HepG2 (cell line): ENCODE data around the gene SELENOW. TPM values are rescaled to one million over a fixed set of nuclear protein-coding genes. Genes with fewer than 3 reads are reported as not detected.

Experiments used
- ATAC-seq: fragments of 200-7000 bp; cut with Tn5 transposase; 3 replicates; pipeline ENCODE4 v1.9.1; 2020; ENCODE audit warnings: mild to moderate bottlenecking, moderate library complexity
- BruUV-seq: library from RNA; stranded (reverse); fragments of 400-500 nt; replicated peaks from 2 replicates; lab custom pipeline; 2021; lab: Mats Ljungman, UMichigan
- CTCF ChIA-PET: fragments of 300-600 bp; formaldehyde crosslinking; extraction: SDS; loops from one replicate; lab custom pipeline; 2021; ENCODE audit warnings: low total read pairs, inconsistent platforms, low intra/inter-chr PET ratio; lab: Yijun Ruan, JAX
- POLR2A ChIA-PET: fragments of 350-600 bp; sonication (Branson Sonifier 250); formaldehyde crosslinking; loops from one replicate; lab custom pipeline; 2020; ENCODE audit warnings: antibody characterized with exemption, inconsistent platforms; lab: Yijun Ruan, JAX
- DNase-seq: peaks from one replicate; pipeline ENCODE4 v3.0.0-alpha.2; 2015; ENCODE audit warnings: low spot score
- FAIRE-seq: peaks from 3 replicates; lab custom pipeline; 2011; peaks lifted over from hg19 to GRCh38; lab: Jason Lieb, UNC
- H2AFZ ChIP-seq: one replicate; pipeline ENCODE4 v1.6.1; 2011; ENCODE audit warnings: low read length, inconsistent platforms
- H3K27ac ChIP-seq: fragments of 300-600 bp; 3 replicates; pipeline ENCODE4 v1.8.0; 2011; ENCODE audit warnings: mixed run types, mild to moderate bottlenecking, mixed read lengths, low read length, inconsistent platforms; ENCODE audit not compliant: insufficient read depth; ENCODE audit errors: extremely low read length
- H3K27me3 ChIP-seq, 2 experiments: fragments of 200-600 bp in 1 of 2; 2 replicates in 1 of 2; 3 replicates in 1 of 2; pipeline versions ENCODE4 v1.6.0 to v1.8.0; 2011; ENCODE audit warnings: low read length in 2 of 2, mild to moderate bottlenecking in 2 of 2, moderate library complexity in 2 of 2, inconsistent platforms in 1 of 2; ENCODE audit not compliant: insufficient read depth in 2 of 2, control insufficient read depth in 1 of 2
- H3K36me3 ChIP-seq, 2 experiments: fragments of 200-600 bp in 1 of 2; replicated peaks in 1 of 2; 2 replicates in 1 of 2; 3 replicates in 1 of 2; pipeline versions ENCODE4 v1.5.1 to v1.8.0; 2011; ENCODE audit warnings: low read length in 2 of 2, inconsistent platforms in 1 of 2; ENCODE audit not compliant: insufficient read depth in 2 of 2, control insufficient read depth in 1 of 2
- H3K4me1 ChIP-seq: 2 replicates; pipeline ENCODE4 v1.5.1; 2012; ENCODE audit warnings: low read length, inconsistent platforms; ENCODE audit not compliant: insufficient read depth
- H3K4me2 ChIP-seq: 2 replicates; pipeline ENCODE4 v1.6.0; 2011; ENCODE audit warnings: low read depth, low read length, inconsistent platforms
- H3K4me3 ChIP-seq, 3 experiments: fragments of 200-600 bp in 1 of 3; sonication (generic), shearing (Covaris generic) in 1 of 3; replicated peaks in 1 of 3; 2 replicates each; pipeline ENCODE4 v1.5.1; 2011 to 2016; ENCODE audit warnings: low read length in 3 of 3, inconsistent platforms in 2 of 3, low read depth in 2 of 3, mild to moderate bottlenecking in 2 of 3, control low read depth in 1 of 3, mixed read lengths in 1 of 3; ENCODE audit not compliant: insufficient read depth in 1 of 3
- H3K79me2 ChIP-seq: one replicate; pipeline ENCODE4 v1.6.1; 2011; ENCODE audit warnings: low read length, inconsistent platforms; ENCODE audit not compliant: insufficient read depth
- H3K9ac ChIP-seq: 2 replicates; pipeline ENCODE4 v1.6.0; 2011; ENCODE audit warnings: mild to moderate bottlenecking, low read depth, low read length, inconsistent platforms; ENCODE audit not compliant: insufficient read depth
- H3K9me3 ChIP-seq: 2 replicates; pipeline ENCODE4 v1.5.1; 2012; ENCODE audit warnings: mild to moderate bottlenecking, low read length
- H4K20me1 ChIP-seq: 2 replicates; pipeline ENCODE4 v1.6.0; 2011; ENCODE audit warnings: inconsistent platforms, mild to moderate bottlenecking, low read length, moderate library complexity; ENCODE audit not compliant: insufficient read depth
- ARID2 ChIP-seq: sonication (generic); formaldehyde crosslinking; IDR thresholded peaks from 2 replicates; pipeline ENCODE4 v1.8.1; 2022; ENCODE audit warnings: mild to moderate bottlenecking, missing genetic modification reagents, borderline replicate concordance
- FOXK1 ChIP-seq: sonication (generic); formaldehyde crosslinking; IDR thresholded peaks from 2 replicates; pipeline ENCODE4 v1.4.0; 2020; ENCODE audit warnings: low read depth, missing genetic modification reagents, borderline replicate concordance
- MXD4 ChIP-seq: IDR thresholded peaks from 2 replicates; pipeline ENCODE4 v1.6.1; 2016; ENCODE audit warnings: mild to moderate bottlenecking, missing biosample characterization, missing genetic modification reagents
- MXI1 ChIP-seq: IDR thresholded peaks from 3 replicates; pipeline ENCODE4 v1.6.1; 2012; ENCODE audit warnings: low read depth, low read length, inconsistent platforms, borderline replicate concordance
- NAIF1 ChIP-seq: sonication (generic); formaldehyde crosslinking; IDR thresholded peaks from 2 replicates; pipeline ENCODE4 v1.5.0; 2020; ENCODE audit warnings: mild to moderate bottlenecking, missing genetic modification reagents, borderline replicate concordance
- SATB2 ChIP-seq: sonication (generic); formaldehyde crosslinking; IDR thresholded peaks from 2 replicates; pipeline ENCODE4 v1.5.0; 2020; ENCODE audit warnings: missing genetic modification reagents
- SNAPC4 ChIP-seq: sonication (generic); formaldehyde crosslinking; IDR thresholded peaks from 2 replicates; pipeline ENCODE4 v1.4.0; 2020; ENCODE audit warnings: mild to moderate bottlenecking, missing genetic modification reagents
- ZBTB8A ChIP-seq: sonication (generic); formaldehyde crosslinking; IDR thresholded peaks from 2 replicates; pipeline ENCODE4 v1.4.0; 2020; ENCODE audit warnings: mild to moderate bottlenecking, low read depth, missing genetic modification reagents, borderline replicate concordance
- ZFP41 ChIP-seq: sonication (generic); formaldehyde crosslinking; IDR thresholded peaks from 2 replicates; pipeline ENCODE4 v1.4.0; 2020; ENCODE audit warnings: mild to moderate bottlenecking, missing genetic modification reagents, borderline replicate concordance
- ZFYVE20 ChIP-seq: sonication (generic); formaldehyde crosslinking; IDR thresholded peaks from 2 replicates; pipeline ENCODE4 v1.8.0; 2023; ENCODE audit warnings: low read depth, mild to moderate bottlenecking, moderate library complexity, missing genetic modification reagents, borderline replicate concordance
- ZKSCAN5 ChIP-seq: sonication (generic); formaldehyde crosslinking; IDR thresholded peaks from 2 replicates; pipeline ENCODE4 v1.5.1; 2020; ENCODE audit warnings: mild to moderate bottlenecking, missing genetic modification reagents
- ZNF24 ChIP-seq: fragments of 450-650 bp; IDR thresholded peaks from 2 replicates; pipeline ENCODE4 v1.6.1; 2017; ENCODE audit warnings: antibody characterized with exemption, mild to moderate bottlenecking
- ZNF367 ChIP-seq: sonication (generic); formaldehyde crosslinking; IDR thresholded peaks from 2 replicates; pipeline ENCODE4 v1.4.0; 2020; ENCODE audit warnings: missing genetic modification reagents, borderline replicate concordance
- ZNF850 ChIP-seq: sonication (generic); formaldehyde crosslinking; conservative IDR thresholded peaks from 2 replicates; pipeline ENCODE4 v1.9.0; 2021; ENCODE audit warnings: mild to moderate bottlenecking, missing genetic modification reagents
- WGBS: methylation state at CpG from one replicate; pipeline ENCODE4 v1.1.6; 2017; ENCODE audit warnings: low lambda C conversion rate; 5-methylcytosine and 5-hydroxymethylcytosine counted together
- in situ Hi-C: cut with HindIII; loops from 2 replicates; pipeline ENCODE4 v1.10.0; 2017; ENCODE audit warnings: low pct_unique_long_range_greater_than_20kb; ENCODE audit not compliant: extremely low pct_ligation_motif_present
- intact Hi-C: fragments of 100-400 bp; cut with micrococcal nuclease; formaldehyde crosslinking; loops from one replicate; pipeline ENCODE4 v1.10.0; 2022; ENCODE audit not compliant: unreplicated experiment
- polyA plus RNA-seq, 8 experiments: library from polyadenylated mRNA; depleted of rRNA in 3 of 8; stranded (reverse) in 7 of 8; unstranded in 1 of 8; fragments of >200 nt; fragmentation: Illumina TruSeq in 4 of 8; extraction: Trizol in 4 of 8; gene quantifications; 2 replicates each; pipeline versions ENCODE4 v1.2.1 to v1.2.3, GENCODE V29; 2011 to 2016; ENCODE audit warnings: low read depth in 4 of 8, missing spikeins in 1 of 8, mixed read lengths in 1 of 8; ENCODE audit not compliant: insufficient read depth in 1 of 8
- total RNA-seq, 5 experiments: library from RNA; depleted of rRNA; stranded (reverse); fragments of >200 nt; fragmentation: Illumina TruSeq; extraction: Trizol; gene quantifications; 2 replicates each; pipeline ENCODE4 v1.2.3, GENCODE V29; 2016; ENCODE audit warnings: low read depth in 1 of 5

The SELENOW gene
- total and polyA plus RNA-seq, 2 of the 13 experiments (the other 11 are each of a cell fraction or from before 2014, with no cell fraction given), result 50.3 to 64.7 TPM

GRCh38 chr19:47761566-47761965 is 16.9 kb upstream of the SELENOW start:
- Histone ChIP-seq H3K79me2 (no peaks in the 10 kb centered on the region), H3K9me3 (no peaks in the 10 kb centered on the region), H3K27ac (no peak overlapping the region), H3K27me3 (no peaks in the 10 kb centered on the region), H3K4me1 (peaks cover 57% of the 10 kb centered on the region), H2AFZ (no peak overlapping the region), H3K9ac (no peak overlapping the region), H4K20me1 (0 out of 2 replicates have a peak, but pooled peaks cover 5% of the 10 kb centered on the region), H3K36me3 (peaks cover 1 to 13% of the 10 kb centered on the region in 2 experiments; a peak in 3 of 5 replicates), H3K4me3 (no peak overlapping the region), H3K4me2 (no peak overlapping the region)
- DNase-seq (no peak), ATAC-seq (no peak), FAIRE-seq (no peak)
- WGBS, result 83% methylated on average over 5 of the region's 5 CpGs
- intact Hi-C loops (no loop called here), in situ Hi-C loops (no loop called here)
- CTCF ChIA-PET, result no interaction called here
- no TSS peak for BruUV-seq
- POLR2A ChIA-PET, result no interaction called here
- TF ChIP-seq MXD4 (CRISPR knock-in tag), result no peak
- TF ChIP-seq ZNF850 (CRISPR knock-in tag), result no peak
- TF ChIP-seq FOXK1 (CRISPR knock-in tag), result no peak
- TF ChIP-seq ZKSCAN5, result no peak
- TF ChIP-seq ZBTB8A, result no peak
- no peak for TF ChIP-seq ARID2
- TF ChIP-seq NAIF1 (CRISPR knock-in tag), result no peak
- TF ChIP-seq SNAPC4 (CRISPR knock-in tag), result no peak
- TF ChIP-seq ZFYVE20 (CRISPR knock-in tag), result no peak
- TF ChIP-seq ZNF24, result no peak
- TF ChIP-seq SATB2 (CRISPR knock-in tag), result no peak
- no peak for TF ChIP-seq ZNF367 (CRISPR knock-in tag)
- TF ChIP-seq MXI1, result no peak
- no peak for TF ChIP-seq ZFP41 (CRISPR knock-in tag)
